Suprapubic skin (tissue), 4 donors: ENCODE data around the gene PTCHD1.

ENCODE experiments used
- CTCF ChIP-seq, 2 donors: fragments of 200-600 bp in 1 of 2; fragments of 450-650 bp in 1 of 2; sonication (generic) in 1 of 2; IDR thresholded peaks; one replicate each; pipeline ENCODE4 v1.5.1; 2016 to 2019; ENCODE audit warnings: antibody characterized with exemption in 2 of 2, mild to moderate bottlenecking in 1 of 2, moderate library complexity in 1 of 2
- EP300 ChIP-seq: sonication (generic); formaldehyde crosslinking; IDR thresholded peaks from one replicate; pipeline ENCODE4 v1.6.1; 2017; ENCODE audit warnings: antibody characterized with exemption
- POLR2AphosphoS5 ChIP-seq, 3 donors: sonication (generic); formaldehyde crosslinking; IDR thresholded peaks; one replicate each; pipeline ENCODE4 v1.6.1; 2017; ENCODE audit warnings: antibody characterized with exemption in 3 of 3

GRCh38 chrX:23372220-23372902, 37.7 kb downstream of the PTCHD1 start:
- no peak for TF ChIP-seq CTCF (IDR thresholded peaks at IDR 0.05)
- TF ChIP-seq EP300, result no peak
- no peak for TF ChIP-seq POLR2AphosphoS5 (IDR thresholded peaks at IDR 0.05)
